ENCODE data around the gene KCNK1.
"Not testable (repeated sequence)": the region's sequence is repeated elsewhere in the genome, so short reads cannot be mapped to it uniquely, and the experiment has no call there.

KCNK1 gene

GRCh38 chr1:233610628-233611027 lies 3.3 kb upstream of the KCNK1 start:
- Histone ChIP-seq H4K20me1 (ENCODE audit: insufficient read depth, low read length) (no peaks in the 10 kb centered on the region; the same call in 1 of the 2 replicates), H3K4me3 (ENCODE audit: low read depth in 1 of 2, low read length in 2 of 2) (no peak overlapping the region), H3K27me3 (ENCODE audit: insufficient read depth, low read length, poor library complexity) (peaks cover 8% of the 10 kb centered on the region), H2AFZ (ENCODE audit: low read depth, low read length) (no peak overlapping the region), H3K27ac (ENCODE audit: low read length) (no peak overlapping the region), H3K9ac (ENCODE audit: low read depth, low read length) (no peak overlapping the region), H3K36me3 (ENCODE audit: insufficient read depth, low read length) (no peaks in the 10 kb centered on the region), H3K9me3 (ENCODE audit: insufficient read depth, low read length, severe bottlenecking) (no peaks in the 10 kb centered on the region), H3K79me2 (ENCODE audit: insufficient read depth, low read length) (no peaks in the 10 kb centered on the region), H3K4me1 (ENCODE audit: insufficient read depth, low read length) (no peaks in the 10 kb centered on the region), H3K4me2 (ENCODE audit: insufficient read depth, low read length) (no peak overlapping the region)
- TF ChIP-seq EZH2 (IDR thresholded peaks at IDR 0.05; ENCODE audit: borderline replicate concordance, low read depth, low read length, severe bottlenecking), result no peak
- TF ChIP-seq, protein P1, sequence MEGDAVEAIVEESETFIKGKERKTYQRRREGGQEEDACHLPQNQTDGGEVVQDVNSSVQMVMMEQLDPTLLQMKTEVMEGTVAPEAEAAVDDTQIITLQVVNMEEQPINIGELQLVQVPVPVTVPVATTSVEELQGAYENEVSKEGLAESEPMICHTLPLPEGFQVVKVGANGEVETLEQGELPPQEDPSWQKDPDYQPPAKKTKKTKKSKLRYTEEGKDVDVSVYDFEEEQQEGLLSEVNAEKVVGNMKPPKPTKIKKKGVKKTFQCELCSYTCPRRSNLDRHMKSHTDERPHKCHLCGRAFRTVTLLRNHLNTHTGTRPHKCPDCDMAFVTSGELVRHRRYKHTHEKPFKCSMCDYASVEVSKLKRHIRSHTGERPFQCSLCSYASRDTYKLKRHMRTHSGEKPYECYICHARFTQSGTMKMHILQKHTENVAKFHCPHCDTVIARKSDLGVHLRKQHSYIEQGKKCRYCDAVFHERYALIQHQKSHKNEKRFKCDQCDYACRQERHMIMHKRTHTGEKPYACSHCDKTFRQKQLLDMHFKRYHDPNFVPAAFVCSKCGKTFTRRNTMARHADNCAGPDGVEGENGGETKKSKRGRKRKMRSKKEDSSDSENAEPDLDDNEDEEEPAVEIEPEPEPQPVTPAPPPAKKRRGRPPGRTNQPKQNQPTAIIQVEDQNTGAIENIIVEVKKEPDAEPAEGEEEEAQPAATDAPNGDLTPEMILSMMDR (IDR thresholded peaks at IDR 0.05; ENCODE audit: borderline replicate concordance, extremely low read depth, low read length, poor library complexity, severe bottlenecking), result no peak
- ATAC-seq (ENCODE audit: insufficient read depth, low read depth), result no peak
- no peak for DNase-seq

GRCh38 chr1:233611363-233611762 lies 2.5 kb upstream of the KCNK1 start:
- not testable (repeated sequence) for ATAC-seq (ENCODE audit: insufficient read depth, low read depth); DNase-seq; H3K36me3 ChIP-seq (ENCODE audit: insufficient read depth, low read length); H3K79me2 ChIP-seq (ENCODE audit: insufficient read depth, low read length); H2AFZ ChIP-seq (ENCODE audit: low read depth, low read length); H3K27ac ChIP-seq (ENCODE audit: low read length); H3K4me2 ChIP-seq (ENCODE audit: insufficient read depth, low read length); H3K9ac ChIP-seq (ENCODE audit: low read depth, low read length); H3K27me3 ChIP-seq (ENCODE audit: insufficient read depth, low read length, poor library complexity); H3K9me3 ChIP-seq (ENCODE audit: insufficient read depth, low read length, severe bottlenecking); H3K4me1 ChIP-seq (ENCODE audit: insufficient read depth, low read length); H3K4me3 ChIP-seq (ENCODE audit: low read depth in 1 of 2, low read length in 2 of 2); H4K20me1 ChIP-seq (ENCODE audit: insufficient read depth, low read length)

DNA sequence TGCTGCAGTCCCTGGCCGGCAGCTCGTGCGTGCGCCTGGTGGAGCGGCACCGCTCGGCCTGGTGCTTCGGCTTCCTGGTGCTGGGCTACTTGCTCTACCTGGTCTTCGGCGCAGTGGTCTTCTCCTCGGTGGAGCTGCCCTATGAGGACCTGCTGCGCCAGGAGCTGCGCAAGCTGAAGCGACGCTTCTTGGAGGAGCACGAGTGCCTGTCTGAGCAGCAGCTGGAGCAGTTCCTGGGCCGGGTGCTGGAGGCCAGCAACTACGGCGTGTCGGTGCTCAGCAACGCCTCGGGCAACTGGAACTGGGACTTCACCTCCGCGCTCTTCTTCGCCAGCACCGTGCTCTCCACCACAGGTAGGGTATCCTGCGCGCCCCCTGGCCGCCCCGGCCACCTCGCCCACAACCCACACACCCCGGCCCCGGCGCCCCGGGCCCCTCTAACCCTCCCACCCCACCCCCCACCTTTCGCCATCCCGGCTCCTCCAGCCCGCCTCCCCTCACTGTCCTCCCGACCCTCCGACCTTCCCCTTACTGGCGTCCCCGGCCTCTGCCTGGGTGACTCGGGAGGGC lies 352 bp downstream of the KCNK1 start:
- H3K4me3 ChIP-seq (ENCODE audit: low read depth in 1 of 2, low read length in 2 of 2), result no peak overlapping the region
- peaks cover 8% of the 10 kb centered on the region for H3K27me3 ChIP-seq (ENCODE audit: insufficient read depth, low read length, poor library complexity)
- no peaks in the 10 kb centered on the region for H3K36me3 ChIP-seq (ENCODE audit: insufficient read depth, low read length)
- TF ChIP-seq EZH2 (IDR thresholded peaks at IDR 0.05; ENCODE audit: borderline replicate concordance, low read depth, low read length, severe bottlenecking), result no peak
- TF ChIP-seq, protein P1 (IDR thresholded peaks at IDR 0.05; ENCODE audit: borderline replicate concordance, extremely low read depth, low read length, poor library complexity, severe bottlenecking), result no peak
- H3K4me2 ChIP-seq (ENCODE audit: insufficient read depth, low read length), result no peak overlapping the region
- H2AFZ ChIP-seq (ENCODE audit: low read depth, low read length), result no peak overlapping the region
- DNase-seq (no peak), ATAC-seq (ENCODE audit: insufficient read depth, low read depth) (no peak)
- H3K9ac ChIP-seq (ENCODE audit: low read depth, low read length), result no peak overlapping the region
- H4K20me1 ChIP-seq (ENCODE audit: insufficient read depth, low read length), result no peaks in the 10 kb centered on the region; the same call in 1 of the 2 replicates
- no peaks in the 10 kb centered on the region for H3K79me2 ChIP-seq (ENCODE audit: insufficient read depth, low read length)
- no peaks in the 10 kb centered on the region for H3K4me1 ChIP-seq (ENCODE audit: insufficient read depth, low read length)
- H3K9me3 ChIP-seq (ENCODE audit: insufficient read depth, low read length, severe bottlenecking), result no peaks in the 10 kb centered on the region
- H3K27ac ChIP-seq (ENCODE audit: low read length), result no peak overlapping the region

DNA sequence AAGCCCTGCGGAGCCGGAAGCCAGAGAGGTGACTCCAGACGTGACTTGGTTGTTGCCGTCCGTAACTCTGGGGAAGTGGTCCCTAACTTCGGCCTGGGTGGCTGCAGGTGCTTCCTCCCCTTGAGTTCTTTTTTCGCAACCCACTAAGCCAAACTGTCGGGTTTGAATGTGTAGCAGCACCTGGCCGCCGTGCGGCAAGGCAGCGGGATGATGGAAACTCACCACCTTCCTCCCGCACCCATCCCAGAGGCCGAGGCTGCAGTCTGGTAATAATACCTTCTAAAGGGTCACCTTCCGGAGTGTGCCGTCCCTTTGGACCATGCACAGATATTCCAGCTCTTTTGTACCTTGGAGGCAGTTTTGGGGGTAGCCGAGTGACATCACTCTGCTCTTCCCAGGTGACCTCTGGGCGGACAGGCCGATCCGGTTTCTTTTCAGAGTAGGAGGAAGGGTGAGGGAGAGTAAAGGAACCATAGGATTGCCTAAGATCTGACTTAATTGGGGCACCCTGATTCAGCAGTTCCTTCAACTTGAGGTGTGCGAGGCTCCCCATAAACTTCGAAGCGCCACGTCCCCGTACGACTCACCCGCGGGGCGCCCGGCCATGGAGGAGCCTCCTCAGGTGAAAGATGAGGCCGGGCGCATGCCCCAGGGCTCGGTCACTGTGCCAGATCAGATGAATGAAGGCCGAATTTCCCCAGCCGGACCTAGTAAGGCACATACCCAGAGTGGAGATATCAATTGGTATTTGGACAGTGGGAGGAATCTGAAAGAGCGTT lies 1.0 kb downstream of the KCNK1 start:
- TF ChIP-seq, protein P1 (IDR thresholded peaks at IDR 0.05; ENCODE audit: borderline replicate concordance, extremely low read depth, low read length, poor library complexity, severe bottlenecking), result no peak
- no peak for TF ChIP-seq EZH2 (IDR thresholded peaks at IDR 0.05; ENCODE audit: borderline replicate concordance, low read depth, low read length, severe bottlenecking)
- Histone ChIP-seq H3K36me3 (ENCODE audit: insufficient read depth, low read length) (no peaks in the 10 kb centered on the region), H3K4me3 (ENCODE audit: low read depth in 1 of 2, low read length in 2 of 2) (no peak overlapping the region), H3K4me2 (ENCODE audit: insufficient read depth, low read length) (no peak overlapping the region), H3K27me3 (ENCODE audit: insufficient read depth, low read length, poor library complexity) (peaks cover 5% of the 10 kb centered on the region), H3K79me2 (ENCODE audit: insufficient read depth, low read length) (no peaks in the 10 kb centered on the region), H3K9ac (ENCODE audit: low read depth, low read length) (no peak overlapping the region), H2AFZ (ENCODE audit: low read depth, low read length) (no peak overlapping the region), H3K27ac (ENCODE audit: low read length) (no peak overlapping the region), H3K4me1 (ENCODE audit: insufficient read depth, low read length) (no peaks in the 10 kb centered on the region), H4K20me1 (ENCODE audit: insufficient read depth, low read length) (no peaks in the 10 kb centered on the region; the same call in 1 of the 2 replicates), H3K9me3 (ENCODE audit: insufficient read depth, low read length, severe bottlenecking) (no peaks in the 10 kb centered on the region)
- DNase-seq (no peak), ATAC-seq (ENCODE audit: insufficient read depth, low read depth) (no peak)

All from DND-41 (cell line).